NAMALWA (cell line): ENCODE results near the gene LCN15.

ENCODE experiments used
- DNase-seq: peaks from one replicate; pipeline ENCODE4 v3.0.0-alpha.2; 2015; ENCODE audit warnings: low spot score

The LCN15 gene

GRCh38 chr9:136740971-136741882, 23.1 kb downstream of the LCN15 start:
- no peak for DNase-seq

- no peak for DNase-seq
Measured at GRCh38 chr9:136740491-136740890, 23.8 kb downstream of the LCN15 start.

- DNase-seq, result no peak
Measured at GRCh38 chr9:136740069-136740468, 24.2 kb downstream of the LCN15 start.

- no peak for DNase-seq
Measured at GRCh38 chr9:136739509-136739908, 24.8 kb downstream of the LCN15 start.

- DNase-seq, result no peak
Measured at GRCh38 chr9:136738960-136739359, 25.4 kb downstream of the LCN15 start.

- DNase-seq, result no peak
Measured at GRCh38 chr9:136735812-136736480, 28.4 kb downstream of the LCN15 start.

- no peak for DNase-seq
Measured at GRCh38 chr9:136734837-136735496, 29.4 kb downstream of the LCN15 start.

- no peak for DNase-seq
Measured at GRCh38 chr9:136733611-136734010, 30.7 kb downstream of the LCN15 start.

- DNase-seq, result no peak
Measured at GRCh38 chr9:136732444-136733178, 31.7 kb downstream of the LCN15 start.

- no peak for DNase-seq
Measured at GRCh38 chr9:136729926-136730325, 34.4 kb downstream of the LCN15 start.

- no peak for DNase-seq
Measured at GRCh38 chr9:136729144-136729543, 35.2 kb downstream of the LCN15 start.

GRCh38 chr9:136728548-136729123, 35.7 kb downstream of the LCN15 start:
- DNase-seq, result no peak

- DNase-seq, result peak; percentile 90
Measured at GRCh38 chr9:136728080-136728547, 36.2 kb downstream of the LCN15 start.

- DNase-seq, result peak; percentile 87
Measured at GRCh38 chr9:136726631-136727191, 37.6 kb downstream of the LCN15 start.

- no peak for DNase-seq
Measured at GRCh38 chr9:136726118-136726517, 38.2 kb downstream of the LCN15 start.

GRCh38 chr9:136725612-136726011, 38.7 kb downstream of the LCN15 start:
- no peak for DNase-seq

- no peak for DNase-seq
Measured at GRCh38 chr9:136724772-136725171, 39.5 kb downstream of the LCN15 start.

- DNase-seq, result no peak
Measured at GRCh38 chr9:136723989-136724388, 40.3 kb downstream of the LCN15 start.

- DNase-seq, result no peak
Measured at GRCh38 chr9:136723362-136723976, 40.8 kb downstream of the LCN15 start.

GRCh38 chr9:136722969-136723356, 41.4 kb downstream of the LCN15 start:
- DNase-seq, result no peak
